Measurements from ENCODE around the gene GBGT1. TPM values are rescaled to one million over a fixed set of nuclear protein-coding genes. Genes with fewer than 3 reads are reported as not detected.

GBGT1 gene
- polyA plus RNA-seq, 1 donor from 2014 or later, result not detected

GRCh38 chr9:133158695-133159094 lies 5.0 kb downstream of the GBGT1 start:
- TF ChIP-seq REST (IDR thresholded peaks at IDR 0.05; ENCODE audit: borderline replicate concordance) (no peak), CTCF (IDR thresholded peaks at IDR 0.05; ENCODE audit: poor library complexity, severe bottlenecking) (no peak), MXI1 (conservative IDR thresholded peaks at IDR 0.05; ENCODE audit: poor library complexity, severe bottlenecking) (no peak), SMC3 (conservative IDR thresholded peaks at IDR 0.05; ENCODE audit: poor library complexity) (no peak), RAD21 (conservative IDR thresholded peaks at IDR 0.05) (no peak)
- no peaks in the 10 kb centered on the region for H4K20me1 ChIP-seq (ENCODE audit: insufficient read depth)
- no peak overlapping the region for H3K4me3 ChIP-seq (ENCODE audit: low read length)
- no peak overlapping the region for H2AFZ ChIP-seq (ENCODE audit: low read depth, low read length)
- H3F3A ChIP-seq (ENCODE audit: insufficient read depth, low read length, poor library complexity, severe bottlenecking), result no peaks in the 10 kb centered on the region
- no peak overlapping the region for H3K9ac ChIP-seq (ENCODE audit: low read length)
- H3K79me2 ChIP-seq (replicated peaks; ENCODE audit: insufficient read depth, low read length), result no peaks in the 10 kb centered on the region
- no peaks in the 10 kb centered on the region for H3K9me2 ChIP-seq (ENCODE audit: insufficient read depth, low read length)
- no peaks in the 10 kb centered on the region for H3K36me3 ChIP-seq (ENCODE audit: insufficient read depth, low read length)
- peaks cover 6% of the 10 kb centered on the region for H3K27me3 ChIP-seq (ENCODE audit: insufficient read depth, low read depth, low read length)
- H3K4me2 ChIP-seq (ENCODE audit: low read length), result no peak overlapping the region
- no peaks in the 10 kb centered on the region for H3K9me3 ChIP-seq (ENCODE audit: low read length)
- no peak overlapping the region for H3K27ac ChIP-seq (ENCODE audit: low read length)

GRCh38 chr9:133155156-133155555 lies 8.6 kb downstream of the GBGT1 start:
- H3K79me2 ChIP-seq (replicated peaks; ENCODE audit: insufficient read depth, low read length), result no peaks in the 10 kb centered on the region
- no peak overlapping the region for H2AFZ ChIP-seq (ENCODE audit: low read depth, low read length)
- H3K27ac ChIP-seq (ENCODE audit: low read length), result no peak overlapping the region
- no peaks in the 10 kb centered on the region for H4K20me1 ChIP-seq (ENCODE audit: insufficient read depth)
- no peak overlapping the region for H3K4me2 ChIP-seq (ENCODE audit: low read length)
- no peak for TF ChIP-seq SMC3 (conservative IDR thresholded peaks at IDR 0.05; ENCODE audit: poor library complexity)
- TF ChIP-seq POLR2AphosphoS5 (IDR thresholded peaks at IDR 0.05), result no peak
- TF ChIP-seq MXI1 (conservative IDR thresholded peaks at IDR 0.05; ENCODE audit: poor library complexity, severe bottlenecking), result no peak
- no peak for TF ChIP-seq TAF1 (IDR thresholded peaks at IDR 0.05; ENCODE audit: low read depth)
- TF ChIP-seq CTCF (IDR thresholded peaks at IDR 0.05; ENCODE audit: poor library complexity, severe bottlenecking), result no peak
- TF ChIP-seq REST (IDR thresholded peaks at IDR 0.05; ENCODE audit: borderline replicate concordance), result no peak
- no peak for TF ChIP-seq EZH2 (IDR thresholded peaks at IDR 0.05; ENCODE audit: borderline replicate concordance, insufficient read depth, low read length, poor library complexity, severe bottlenecking)
- no peak for TF ChIP-seq RAD21 (conservative IDR thresholded peaks at IDR 0.05)
- TF ChIP-seq EP300 (conservative IDR thresholded peaks at IDR 0.05; ENCODE audit: poor library complexity, severe bottlenecking), result no peak
- no peaks in the 10 kb centered on the region for H3K27me3 ChIP-seq (ENCODE audit: insufficient read depth, low read depth, low read length)
- H3K36me3 ChIP-seq (ENCODE audit: insufficient read depth, low read length), result no peaks in the 10 kb centered on the region
- no peaks in the 10 kb centered on the region for H3F3A ChIP-seq (ENCODE audit: insufficient read depth, low read length, poor library complexity, severe bottlenecking)
- no peaks in the 10 kb centered on the region for H3K9me2 ChIP-seq (ENCODE audit: insufficient read depth, low read length)
- no peaks in the 10 kb centered on the region for H3K9me3 ChIP-seq (ENCODE audit: low read length)
- no peak overlapping the region for H3K9ac ChIP-seq (ENCODE audit: low read length)
- H3K4me3 ChIP-seq (ENCODE audit: low read length), result no peak overlapping the region
